RWPE2 (cell line): ENCODE data around the gene MSL1.

Source experiments
- ATAC-seq: fragments of 200-7000 bp; cut with Tn5 transposase; 3 replicates; pipeline ENCODE4 v1.9.1; 2021; ENCODE audit warnings: low read depth
- DNase-seq: peaks from one replicate; pipeline ENCODE4 v3.0.0-alpha.2; 2020; ENCODE audit warnings: low spot score
- H3K27ac ChIP-seq: fragments of 450-650 bp; 2 replicates; pipeline ENCODE4 v1.5.1; 2017; ENCODE audit warnings: mild to moderate bottlenecking; ENCODE audit not compliant: poor library complexity, severe bottlenecking
- H3K27me3 ChIP-seq: fragments of 250-450 bp; sonication (Bioruptor Pico); 2 replicates; pipeline ENCODE4 v1.5.1; 2021; ENCODE audit warnings: mild to moderate bottlenecking, moderate library complexity; ENCODE audit not compliant: insufficient read depth, poor library complexity, severe bottlenecking
- H3K36me3 ChIP-seq: fragments of 250-450 bp; sonication (Bioruptor Pico); 2 replicates; pipeline ENCODE4 v1.5.1; 2020; ENCODE audit warnings: low read depth, mild to moderate bottlenecking, moderate library complexity
- H3K4me1 ChIP-seq: fragments of 250-450 bp; sonication (Bioruptor Pico); 2 replicates; pipeline ENCODE4 v1.5.1; 2021; ENCODE audit warnings: mild to moderate bottlenecking, moderate library complexity; ENCODE audit not compliant: insufficient read depth, poor library complexity, severe bottlenecking
- H3K4me3 ChIP-seq: fragments of 250-450 bp; sonication (Bioruptor Pico); 2 replicates; pipeline ENCODE4 v1.5.1; 2021; ENCODE audit warnings: mild to moderate bottlenecking, moderate library complexity; ENCODE audit not compliant: severe bottlenecking
- H3K9me3 ChIP-seq: fragments of 250-450 bp; sonication (Bioruptor Pico); 2 replicates; pipeline ENCODE4 v1.5.1; 2021; ENCODE audit warnings: mild to moderate bottlenecking, moderate library complexity; ENCODE audit not compliant: severe bottlenecking
- TF ChIP-seq, protein P1 (sequence below): fragments of 450-650 bp; IDR thresholded peaks from one replicate; pipeline ENCODE4 v1.5.1; 2017; ENCODE audit warnings: mild to moderate bottlenecking, moderate library complexity; ENCODE audit not compliant: poor library complexity, severe bottlenecking

Gene MSL1

DNA sequence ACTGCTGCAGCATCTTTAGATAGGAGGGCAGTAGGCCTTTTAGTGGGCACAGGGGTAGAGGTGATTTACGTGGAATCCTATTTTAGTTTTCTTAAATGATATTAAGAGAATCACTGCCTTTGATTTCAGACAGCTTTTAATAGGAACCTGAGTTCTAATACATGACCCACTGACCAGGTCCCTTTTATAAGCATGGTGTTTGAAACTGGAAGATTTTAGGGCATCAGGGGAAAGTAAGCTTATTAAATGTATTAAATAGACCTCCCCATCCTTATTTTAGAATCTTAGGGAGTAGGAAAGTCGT is 2.0 kb downstream of the MSL1 start:
- Histone ChIP-seq H3K4me3 (peak overlapping the region; percentile 91), H3K27me3 (no peaks in the 10 kb centered on the region), H3K27ac (peak overlapping the region; percentile 84), H3K4me1 (peaks cover 6% of the 10 kb centered on the region), H3K36me3 (peaks cover 56% of the 10 kb centered on the region), H3K9me3 (no peaks in the 10 kb centered on the region)
- TF ChIP-seq, protein P1, sequence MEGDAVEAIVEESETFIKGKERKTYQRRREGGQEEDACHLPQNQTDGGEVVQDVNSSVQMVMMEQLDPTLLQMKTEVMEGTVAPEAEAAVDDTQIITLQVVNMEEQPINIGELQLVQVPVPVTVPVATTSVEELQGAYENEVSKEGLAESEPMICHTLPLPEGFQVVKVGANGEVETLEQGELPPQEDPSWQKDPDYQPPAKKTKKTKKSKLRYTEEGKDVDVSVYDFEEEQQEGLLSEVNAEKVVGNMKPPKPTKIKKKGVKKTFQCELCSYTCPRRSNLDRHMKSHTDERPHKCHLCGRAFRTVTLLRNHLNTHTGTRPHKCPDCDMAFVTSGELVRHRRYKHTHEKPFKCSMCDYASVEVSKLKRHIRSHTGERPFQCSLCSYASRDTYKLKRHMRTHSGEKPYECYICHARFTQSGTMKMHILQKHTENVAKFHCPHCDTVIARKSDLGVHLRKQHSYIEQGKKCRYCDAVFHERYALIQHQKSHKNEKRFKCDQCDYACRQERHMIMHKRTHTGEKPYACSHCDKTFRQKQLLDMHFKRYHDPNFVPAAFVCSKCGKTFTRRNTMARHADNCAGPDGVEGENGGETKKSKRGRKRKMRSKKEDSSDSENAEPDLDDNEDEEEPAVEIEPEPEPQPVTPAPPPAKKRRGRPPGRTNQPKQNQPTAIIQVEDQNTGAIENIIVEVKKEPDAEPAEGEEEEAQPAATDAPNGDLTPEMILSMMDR = no peak
- DNase-seq (no peak), ATAC-seq (no peak)

DNA sequence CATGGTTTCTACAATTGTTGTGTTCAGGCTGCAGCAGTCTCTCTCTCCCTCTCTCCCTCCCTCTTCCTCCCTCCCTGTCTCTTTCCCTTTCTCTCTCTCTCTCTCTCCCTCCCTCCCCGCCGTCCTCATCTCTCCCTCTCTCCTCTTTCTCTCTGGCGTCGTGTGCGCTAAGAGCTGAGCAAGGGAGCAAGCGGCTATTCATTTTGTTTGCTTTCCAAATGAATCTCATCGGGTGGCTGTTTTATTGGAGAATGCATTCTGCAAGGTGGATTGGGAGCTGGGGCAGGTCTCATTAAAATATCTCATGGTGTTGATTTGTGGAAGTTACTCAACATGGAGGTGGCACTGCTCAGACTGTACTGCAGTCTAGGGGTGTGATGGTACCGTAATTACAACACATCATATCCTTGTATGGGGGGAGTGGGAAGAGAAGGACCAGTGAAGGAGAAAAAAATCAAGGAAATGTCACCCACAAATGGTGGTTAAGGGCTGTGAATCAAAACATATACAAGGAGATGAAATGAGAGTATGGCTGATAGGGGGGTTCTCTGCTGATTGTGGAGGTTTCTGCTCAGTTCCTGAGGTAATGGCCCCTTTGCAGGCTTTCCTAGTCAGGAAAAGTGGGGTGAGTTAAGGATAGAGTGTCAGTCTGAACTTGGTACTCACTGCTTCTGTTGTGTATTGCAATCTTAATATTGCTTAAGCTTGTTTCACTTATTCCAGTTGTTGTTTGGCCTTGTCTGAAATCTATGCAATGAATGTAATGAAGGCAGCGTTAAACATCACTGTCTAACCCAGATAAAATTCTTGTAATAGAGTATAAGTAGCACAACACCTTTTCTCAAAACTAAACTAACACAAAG is 2.7 kb downstream of the MSL1 start:
- peak overlapping the region; percentile 84 for H3K27ac ChIP-seq
- H3K27me3 ChIP-seq = no peaks in the 10 kb centered on the region
- ATAC-seq (no peak), DNase-seq (no peak)
- peaks cover 6% of the 10 kb centered on the region for H3K4me1 ChIP-seq
- H3K4me3 ChIP-seq = peak overlapping the region; percentile 91
- peaks cover 63% of the 10 kb centered on the region for H3K36me3 ChIP-seq
- H3K9me3 ChIP-seq = no peaks in the 10 kb centered on the region
- TF ChIP-seq, protein P1 = no peak

- Histone ChIP-seq H3K36me3 (peaks cover 99% of the 10 kb centered on the region), H3K4me3 (no peak overlapping the region), H3K27ac (no peak overlapping the region), H3K27me3 (no peaks in the 10 kb centered on the region), H3K9me3 (no peaks in the 10 kb centered on the region), H3K4me1 (peaks cover 4% of the 10 kb centered on the region)
- DNase-seq (no peak), ATAC-seq (no peak)
- TF ChIP-seq, protein P1 = no peak
These were observed 7.7 kb downstream of the MSL1 start for GRCh38 chr17:40129498-40129897.

DNA sequence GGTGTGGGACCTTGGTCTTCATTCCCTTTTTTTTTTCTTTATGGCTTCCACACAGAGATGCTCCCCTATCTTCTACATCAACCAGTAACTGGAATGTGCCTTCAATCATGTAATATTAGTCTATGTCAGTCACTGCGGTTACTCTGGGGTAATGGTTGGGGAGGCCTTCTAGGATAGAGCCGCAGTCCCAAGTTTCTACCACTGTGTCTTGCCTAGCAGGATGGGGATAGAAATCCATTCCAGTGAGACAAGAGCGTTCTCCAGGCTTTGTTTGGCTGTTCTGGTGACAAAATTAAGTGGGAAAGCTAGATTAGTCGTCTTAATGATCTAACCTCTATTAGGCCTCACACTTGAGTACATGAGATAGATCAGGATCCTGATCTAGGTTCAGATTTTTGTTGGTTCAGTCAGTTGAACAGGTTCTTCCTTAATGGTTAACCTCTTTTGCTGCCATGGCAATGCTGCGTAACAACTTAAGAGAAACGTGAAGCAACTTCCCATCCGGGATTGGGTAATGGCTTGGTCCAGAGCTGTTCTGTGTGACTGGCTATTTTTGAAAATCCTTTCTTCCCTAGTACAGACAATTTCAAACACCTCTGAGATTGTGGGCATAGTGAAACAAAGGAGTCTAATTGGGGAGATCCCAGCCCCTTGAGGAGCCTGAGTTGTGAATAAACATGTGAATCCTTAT is 8.7 kb downstream of the MSL1 start:
- Histone ChIP-seq H3K4me1 (no peaks in the 10 kb centered on the region), H3K9me3 (no peaks in the 10 kb centered on the region), H3K27ac (no peak overlapping the region), H3K36me3 (peaks cover 97% of the 10 kb centered on the region), H3K27me3 (no peaks in the 10 kb centered on the region), H3K4me3 (no peak overlapping the region)
- no peak for ATAC-seq
- no peak for DNase-seq
- TF ChIP-seq, protein P1 = no peak

- Histone ChIP-seq H3K27me3 (no peaks in the 10 kb centered on the region), H3K4me3 (no peak overlapping the region), H3K4me1 (peaks cover 4% of the 10 kb centered on the region), H3K27ac (no peak overlapping the region), H3K9me3 (no peaks in the 10 kb centered on the region), H3K36me3 (peaks cover 79% of the 10 kb centered on the region)
- ATAC-seq (no peak), DNase-seq (no peak)
- TF ChIP-seq, protein P1 = no peak
These were observed 12.4 kb downstream of the MSL1 start for GRCh38 chr17:40134184-40134583.
